HEK293 (cell line): ENCODE results near the gene CYBRD1.

Experiments
- CTCF ChIP-seq: fragments of 450-650 bp; formaldehyde crosslinking; IDR thresholded peaks from 2 replicates; pipeline ENCODE4 v1.5.1; 2016; ENCODE audit warnings: missing biosample characterization, missing genetic modification characterization
- ELK4 ChIP-seq: IDR thresholded peaks from 2 replicates; pipeline ENCODE4 v1.6.1; 2011; ENCODE audit warnings: mild to moderate bottlenecking, low read depth, low read length, borderline replicate concordance
- FEZF1 ChIP-seq: fragments of 450-650 bp; formaldehyde crosslinking; IDR thresholded peaks from 2 replicates; pipeline ENCODE4 v1.5.1; 2016; ENCODE audit warnings: missing biosample characterization, missing genetic modification characterization
- GLI4 ChIP-seq: fragments of 450-650 bp; formaldehyde crosslinking; IDR thresholded peaks from 2 replicates; pipeline ENCODE4 v1.5.1; 2016; ENCODE audit warnings: missing biosample characterization, missing genetic modification characterization
- KLF9 ChIP-seq: fragments of 450-650 bp; formaldehyde crosslinking; IDR thresholded peaks from 2 replicates; pipeline ENCODE4 v1.5.1; 2016; ENCODE audit warnings: missing biosample characterization, missing genetic modification characterization, low read depth
- PRDM2 ChIP-seq: fragments of 450-650 bp; formaldehyde crosslinking; IDR thresholded peaks from 2 replicates; pipeline ENCODE4 v1.5.1; 2016; ENCODE audit warnings: missing biosample characterization, missing genetic modification characterization, borderline replicate concordance
- ZIC2 ChIP-seq: fragments of 450-650 bp; formaldehyde crosslinking; IDR thresholded peaks from 2 replicates; pipeline ENCODE4 v1.5.1; 2016; ENCODE audit warnings: missing biosample characterization, missing genetic modification characterization
- ZNF114 ChIP-seq: fragments of 450-650 bp; formaldehyde crosslinking; IDR thresholded peaks from 2 replicates; pipeline ENCODE4 v1.5.0; 2017; ENCODE audit warnings: missing biosample characterization, missing genetic modification characterization
- ZNF121 ChIP-seq: fragments of 450-650 bp; formaldehyde crosslinking; IDR thresholded peaks from 2 replicates; pipeline ENCODE4 v1.5.1; 2016; ENCODE audit warnings: missing biosample characterization, missing genetic modification characterization
- ZNF148 ChIP-seq: fragments of 450-650 bp; formaldehyde crosslinking; IDR thresholded peaks from 2 replicates; pipeline ENCODE4 v1.5.0; 2017; ENCODE audit warnings: missing biosample characterization, missing genetic modification characterization, borderline replicate concordance
- ZNF2 ChIP-seq: fragments of 450-650 bp; formaldehyde crosslinking; IDR thresholded peaks from 2 replicates; pipeline ENCODE4 v1.5.1; 2016; ENCODE audit warnings: missing biosample characterization, missing genetic modification characterization
- ZNF280D ChIP-seq: fragments of 450-650 bp; formaldehyde crosslinking; IDR thresholded peaks from 2 replicates; pipeline ENCODE4 v1.5.1; 2016; ENCODE audit warnings: missing biosample characterization, missing genetic modification characterization
- ZNF521 ChIP-seq: fragments of 450-650 bp; formaldehyde crosslinking; IDR thresholded peaks from 2 replicates; pipeline ENCODE4 v1.5.1; 2017; ENCODE audit warnings: missing biosample characterization, mild to moderate bottlenecking, missing genetic modification characterization
- ZNF571 ChIP-seq: fragments of 450-650 bp; formaldehyde crosslinking; IDR thresholded peaks from 2 replicates; pipeline ENCODE4 v1.5.0; 2017; ENCODE audit warnings: missing biosample characterization, missing genetic modification characterization
- ZNF610 ChIP-seq: fragments of 450-650 bp; formaldehyde crosslinking; IDR thresholded peaks from 2 replicates; pipeline ENCODE4 v1.5.1; 2016; ENCODE audit warnings: missing biosample characterization, missing genetic modification characterization, borderline replicate concordance
- ZNF624 ChIP-seq: fragments of 450-650 bp; formaldehyde crosslinking; IDR thresholded peaks from 2 replicates; pipeline ENCODE4 v1.5.1; 2017; ENCODE audit warnings: missing biosample characterization, missing genetic modification characterization
- ZNF629 ChIP-seq: fragments of 450-650 bp; formaldehyde crosslinking; IDR thresholded peaks from 2 replicates; pipeline ENCODE4 v1.5.1; 2017; ENCODE audit warnings: missing biosample characterization, missing genetic modification characterization
- ZNF707 ChIP-seq: fragments of 450-650 bp; formaldehyde crosslinking; IDR thresholded peaks from 2 replicates; pipeline ENCODE4 v1.5.1; 2016; ENCODE audit warnings: missing biosample characterization, missing genetic modification characterization

The CYBRD1 gene

GRCh38 chr2:171523088-171524017 lies 1.1 kb downstream of the CYBRD1 start (continued):
- TF ChIP-seq ZNF148 (no peak), ZNF280D (tag by site-specific recombination) (no peak), ZNF121 (tag by site-specific recombination) (no peak), FEZF1 (tag by site-specific recombination) (no peak), ZNF610 (tag by site-specific recombination) (no peak), ZNF629 (no peak; the same call in 1 of the 2 replicates), ELK4 (no peak), GLI4 (tag by site-specific recombination) (no peak), ZNF571 (tag by site-specific recombination) (no peak), PRDM2 (tag by site-specific recombination) (no peak), ZNF2 (tag by site-specific recombination) (peak; percentile 68; the same call in 1 of the 2 replicates), CTCF (tag by site-specific recombination) (no peak), ZNF707 (no peak), KLF9 (no peak; the same call in 1 of the 2 replicates), ZIC2 (tag by site-specific recombination) (peak; percentile 94), ZNF624 (tag by site-specific recombination) (no peak), ZNF521 (tag by site-specific recombination) (no peak), ZNF114 (tag by site-specific recombination) (no peak)
